ENCODE results near the gene KAT8. TPM values are rescaled to one million over a fixed set of nuclear protein-coding genes. Genes with fewer than 3 reads are reported as not detected.
A peak's percentile ranks its signal among the peaks of the same experiment; 100 is the strongest.

The KAT8 gene
- total RNA-seq, 1 donor from 2014 or later: 113 TPM

DNA sequence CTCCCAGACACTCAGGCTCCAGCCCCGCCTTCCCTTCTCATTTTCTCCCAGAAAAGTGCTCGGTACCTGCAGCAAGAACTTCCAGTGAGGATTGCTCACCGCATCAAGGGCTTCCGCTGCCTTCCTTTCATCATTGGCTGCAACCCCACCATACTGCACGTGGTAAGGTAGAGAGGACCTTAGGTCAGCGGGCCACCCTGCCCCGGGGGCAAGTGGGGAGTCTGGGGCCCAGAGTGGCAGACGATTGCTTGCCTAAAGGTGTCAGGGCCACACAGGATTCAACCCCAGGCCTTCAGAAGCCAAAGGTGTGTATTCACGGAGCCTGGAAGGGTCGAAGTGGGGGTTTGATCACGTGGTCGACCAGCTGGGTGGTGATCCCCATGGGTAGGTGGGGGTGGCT, 7.8 kb upstream of the KAT8 start:
- peaks cover 27 to 36% of the 10 kb centered on the region in 2 donors for H3K36me3 ChIP-seq
- H3K4me3 ChIP-seq: no peak overlapping the region
- no peaks in the 10 kb centered on the region for H3K27me3 ChIP-seq
- TF ChIP-seq, protein P1, sequence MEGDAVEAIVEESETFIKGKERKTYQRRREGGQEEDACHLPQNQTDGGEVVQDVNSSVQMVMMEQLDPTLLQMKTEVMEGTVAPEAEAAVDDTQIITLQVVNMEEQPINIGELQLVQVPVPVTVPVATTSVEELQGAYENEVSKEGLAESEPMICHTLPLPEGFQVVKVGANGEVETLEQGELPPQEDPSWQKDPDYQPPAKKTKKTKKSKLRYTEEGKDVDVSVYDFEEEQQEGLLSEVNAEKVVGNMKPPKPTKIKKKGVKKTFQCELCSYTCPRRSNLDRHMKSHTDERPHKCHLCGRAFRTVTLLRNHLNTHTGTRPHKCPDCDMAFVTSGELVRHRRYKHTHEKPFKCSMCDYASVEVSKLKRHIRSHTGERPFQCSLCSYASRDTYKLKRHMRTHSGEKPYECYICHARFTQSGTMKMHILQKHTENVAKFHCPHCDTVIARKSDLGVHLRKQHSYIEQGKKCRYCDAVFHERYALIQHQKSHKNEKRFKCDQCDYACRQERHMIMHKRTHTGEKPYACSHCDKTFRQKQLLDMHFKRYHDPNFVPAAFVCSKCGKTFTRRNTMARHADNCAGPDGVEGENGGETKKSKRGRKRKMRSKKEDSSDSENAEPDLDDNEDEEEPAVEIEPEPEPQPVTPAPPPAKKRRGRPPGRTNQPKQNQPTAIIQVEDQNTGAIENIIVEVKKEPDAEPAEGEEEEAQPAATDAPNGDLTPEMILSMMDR (IDR thresholded peaks at IDR 0.05): no peak
- H3K27ac ChIP-seq: peak overlapping the region in 1 of 2 donors; percentile 97
- H3K4me1 ChIP-seq: peaks cover 9 to 17% of the 10 kb centered on the region in 2 donors
- no peak for DNase-seq (ENCODE audit: low spot score in 2 of 2)
- intact Hi-C loops (cut with DNase I): loop anchor here (2.0 to 5.0 kb wide), 2 partner anchors 33 to 73 kb away; partner anchors contain the start of gene FUS
- no peaks in the 10 kb centered on the region for H3K9me3 ChIP-seq

DNA sequence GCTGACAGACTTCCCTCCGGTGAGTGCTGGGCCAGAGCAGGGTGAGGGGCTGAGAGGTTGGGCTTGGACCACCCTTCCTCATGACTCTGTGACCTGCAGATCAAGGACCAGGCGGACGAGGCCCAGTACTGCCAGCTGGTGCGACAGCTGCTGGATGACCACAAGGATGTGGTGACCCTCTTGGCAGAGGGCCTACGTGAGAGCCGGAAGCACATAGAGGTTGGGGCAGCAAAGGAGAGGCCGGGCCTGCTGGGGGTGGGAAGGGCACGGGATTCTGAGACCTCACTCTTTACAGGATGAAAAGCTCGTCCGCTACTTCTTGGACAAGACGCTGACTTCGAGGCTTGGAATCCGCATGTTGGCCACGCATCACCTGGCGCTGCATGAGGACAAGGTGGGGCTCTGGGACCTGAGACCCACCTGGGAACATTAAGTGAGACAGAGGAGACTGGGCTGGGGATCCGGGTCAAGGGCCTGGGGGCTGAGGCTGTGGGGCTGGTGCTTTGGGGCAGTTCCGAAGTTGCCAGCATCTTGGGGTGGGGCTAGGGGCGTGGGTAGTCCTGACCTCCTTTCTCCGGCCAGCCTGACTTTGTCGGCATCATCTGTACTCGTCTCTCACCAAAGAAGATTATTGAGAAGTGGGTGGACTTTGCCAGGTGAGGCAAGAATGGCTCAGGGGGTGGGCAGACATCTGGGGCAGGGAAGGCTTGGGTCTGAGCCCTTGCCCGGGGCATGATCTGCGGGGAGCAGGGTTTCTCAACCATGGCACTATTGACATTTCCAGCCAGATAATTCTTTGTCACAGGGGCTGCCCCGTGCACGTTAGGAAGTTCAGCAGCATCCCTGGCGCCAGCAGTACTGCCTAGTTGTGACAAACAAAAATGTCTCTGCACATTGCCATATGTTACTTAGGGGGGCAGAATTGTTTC, 7.1 kb upstream of the KAT8 start:
- Histone ChIP-seq H3K4me3 (no peak overlapping the region), H3K36me3 (peaks cover 27 to 36% of the 10 kb centered on the region in 2 donors), H3K27ac (no peak overlapping the region), H3K9me3 (no peaks in the 10 kb centered on the region), H3K4me1 (peaks cover 9 to 17% of the 10 kb centered on the region in 2 donors), H3K27me3 (no peaks in the 10 kb centered on the region)
- intact Hi-C loops (cut with DNase I): no loop called here
- no peak for DNase-seq (ENCODE audit: low spot score in 2 of 2)
- TF ChIP-seq, protein P1 (IDR thresholded peaks at IDR 0.05): no peak

DNA sequence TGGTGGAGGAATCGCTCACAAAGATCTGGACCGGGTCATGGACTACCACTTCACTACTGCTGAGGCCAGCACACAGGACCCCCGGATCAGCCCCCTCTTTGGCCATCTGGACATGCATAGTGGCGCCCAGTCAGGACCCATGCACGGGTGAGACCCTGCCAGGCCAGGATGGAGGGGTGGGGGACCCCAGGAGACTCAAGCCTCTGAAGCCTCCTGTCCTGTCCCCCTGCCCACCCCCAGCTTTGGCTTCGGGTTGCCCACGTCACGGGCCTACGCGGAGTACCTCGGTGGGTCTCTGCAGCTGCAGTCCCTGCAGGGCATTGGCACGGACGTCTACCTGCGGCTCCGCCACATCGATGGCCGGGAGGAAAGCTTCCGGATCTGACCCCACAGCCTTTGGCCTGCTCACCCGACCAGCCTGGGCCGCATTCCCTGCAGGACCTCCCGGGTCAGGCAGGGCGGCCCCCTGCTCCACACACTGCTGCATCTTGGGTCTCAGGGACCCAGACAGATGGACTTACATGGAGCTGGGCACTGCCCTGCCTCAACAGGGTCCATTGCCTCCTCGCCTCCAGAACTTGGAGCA, 5.5 kb upstream of the KAT8 start:
- DNase-seq (ENCODE audit: low spot score in 2 of 2): no peak
- peaks cover 9 to 11% of the 10 kb centered on the region in 2 donors for H3K4me1 ChIP-seq
- no peaks in the 10 kb centered on the region for H3K27me3 ChIP-seq
- H3K27ac ChIP-seq: peak overlapping the region in 1 of 2 donors; percentile 43
- no peaks in the 10 kb centered on the region for H3K9me3 ChIP-seq
- intact Hi-C loops (cut with DNase I): no loop called here
- TF ChIP-seq, protein P1 (IDR thresholded peaks at IDR 0.05): no peak
- H3K36me3 ChIP-seq: peaks cover 27 to 36% of the 10 kb centered on the region in 2 donors
- no peak overlapping the region for H3K4me3 ChIP-seq

DNA sequence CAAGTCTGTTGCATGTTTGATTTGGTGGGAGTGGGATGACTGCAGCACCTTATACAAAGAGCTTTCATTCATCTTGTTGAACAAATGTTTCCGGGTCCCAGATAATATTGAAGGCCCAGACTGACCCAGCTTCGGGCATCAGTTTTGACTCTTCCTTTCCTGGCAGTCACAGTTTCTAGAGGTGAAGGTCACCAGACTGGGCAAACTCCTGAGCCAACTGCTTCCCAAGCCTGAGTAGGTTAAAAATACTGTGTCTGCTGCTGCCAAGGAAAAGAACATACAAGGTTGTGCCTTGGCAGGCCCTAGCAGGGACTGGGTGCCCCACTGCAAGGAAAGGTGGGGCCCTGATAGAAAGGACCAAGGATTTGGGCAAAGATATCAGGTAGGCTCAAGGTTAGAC, 4.8 kb upstream of the KAT8 start:
- no peaks in the 10 kb centered on the region for H3K9me3 ChIP-seq

More for the DNA sequence above, 4.8 kb upstream of the KAT8 start:
- peaks cover 9 to 11% of the 10 kb centered on the region in 2 donors for H3K4me1 ChIP-seq
- no peak for DNase-seq (ENCODE audit: low spot score in 2 of 2)
- intact Hi-C loops (cut with DNase I): no loop called here
- peaks cover 27 to 36% of the 10 kb centered on the region in 2 donors for H3K36me3 ChIP-seq
- TF ChIP-seq, protein P1 (IDR thresholded peaks at IDR 0.05): no peak
- peak overlapping the region; percentile 43 to 46 for H3K27ac ChIP-seq
- no peaks in the 10 kb centered on the region for H3K27me3 ChIP-seq
- H3K4me3 ChIP-seq: no peak overlapping the region
